ES-I3 (cell line): Measurements from ENCODE around the gene LGALS8.
"Not testable (repeated sequence)": the region's sequence is repeated elsewhere in the genome, so short reads cannot be mapped to it uniquely, and the experiment has no call there.

ENCODE experiments used
- H3K36me3 ChIP-seq: 2 replicates; pipeline ENCODE4 v1.6.1; 2013; ENCODE audit warnings: mild to moderate bottlenecking, low read length, control low read depth, moderate library complexity; ENCODE audit not compliant: insufficient read depth
- H3K4me1 ChIP-seq: 2 replicates; pipeline ENCODE4 v1.6.1; 2013; ENCODE audit warnings: mild to moderate bottlenecking, control low read depth, low read length; ENCODE audit not compliant: insufficient read depth
- H3K9ac ChIP-seq: 2 replicates; pipeline ENCODE4 v1.6.1; 2013; ENCODE audit warnings: low read depth, mild to moderate bottlenecking, low read length, moderate library complexity
- H3K9me3 ChIP-seq: 2 replicates; pipeline ENCODE4 v1.6.1; 2013; ENCODE audit warnings: mild to moderate bottlenecking, low read length, moderate library complexity; ENCODE audit not compliant: control insufficient read depth, insufficient read depth

LGALS8 gene

DNA sequence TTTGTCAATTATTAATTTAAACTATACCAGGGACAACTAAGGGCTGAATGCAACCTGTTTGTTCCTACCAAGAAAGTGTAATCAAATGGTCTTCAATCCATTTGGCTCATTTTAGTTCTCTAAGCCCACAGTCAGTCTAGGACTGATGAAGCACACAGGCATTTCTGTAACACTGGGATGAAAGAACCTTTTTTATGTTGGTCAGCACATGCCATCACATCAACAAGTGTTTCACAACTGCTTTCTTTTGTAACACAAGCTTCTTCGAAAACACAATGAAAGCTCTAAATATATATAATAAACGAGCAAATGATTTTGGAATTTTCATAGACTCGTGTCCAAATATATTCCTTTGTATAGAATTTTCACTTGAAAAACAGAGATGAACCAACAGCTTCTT lies 51.7 kb downstream of the LGALS8 start:
- H3K9ac ChIP-seq, result no peak overlapping the region
- no peaks in the 10 kb centered on the region for H3K9me3 ChIP-seq
- no peaks in the 10 kb centered on the region for H3K4me1 ChIP-seq
- peaks cover 41% of the 10 kb centered on the region for H3K36me3 ChIP-seq

DNA sequence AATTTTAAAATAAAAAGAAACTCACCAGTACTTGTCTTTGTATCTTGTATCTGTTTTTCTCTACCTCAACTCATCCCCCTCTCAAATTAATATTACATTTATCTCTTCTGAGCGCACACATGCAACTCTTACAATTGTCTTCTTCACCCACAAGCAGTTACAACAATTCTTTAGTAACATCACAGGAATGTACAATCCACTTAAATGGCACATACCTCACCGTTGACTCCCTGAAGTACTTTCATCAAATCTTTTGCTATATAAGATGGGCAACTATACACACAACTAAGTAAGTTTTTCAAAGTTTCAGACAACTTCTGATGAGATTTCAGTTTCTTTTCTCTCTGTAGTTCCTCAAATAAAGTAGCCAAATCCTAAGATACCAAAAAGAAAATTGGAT lies 52.2 kb downstream of the LGALS8 start:
- Histone ChIP-seq H3K9ac (no peak overlapping the region), H3K9me3 (no peaks in the 10 kb centered on the region), H3K4me1 (no peaks in the 10 kb centered on the region), H3K36me3 (peaks cover 40% of the 10 kb centered on the region)

DNA sequence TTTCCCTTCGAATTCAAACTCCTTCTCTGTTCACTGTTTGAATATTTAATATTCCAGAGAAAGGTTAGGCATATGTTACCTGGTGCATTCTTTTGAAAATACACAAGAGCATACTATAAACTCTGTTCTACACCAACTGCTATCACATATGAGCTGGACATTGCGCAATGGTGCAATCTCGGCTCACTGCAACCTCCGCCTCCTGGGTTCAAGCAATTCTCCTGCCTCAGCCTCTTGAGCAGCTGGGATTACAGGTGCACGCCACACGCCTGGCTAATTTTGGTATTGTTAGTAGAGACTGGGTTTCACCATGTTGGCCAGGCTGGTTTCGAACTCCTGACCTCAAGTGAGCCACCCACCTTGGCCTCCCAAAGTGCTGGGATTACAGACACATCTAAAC lies 53.3 kb downstream of the LGALS8 start:
- H3K4me1 ChIP-seq, H3K9ac ChIP-seq, H3K9me3 ChIP-seq: not testable (repeated sequence)
- H3K36me3 ChIP-seq, result peaks cover 33% of the 10 kb centered on the region

DNA sequence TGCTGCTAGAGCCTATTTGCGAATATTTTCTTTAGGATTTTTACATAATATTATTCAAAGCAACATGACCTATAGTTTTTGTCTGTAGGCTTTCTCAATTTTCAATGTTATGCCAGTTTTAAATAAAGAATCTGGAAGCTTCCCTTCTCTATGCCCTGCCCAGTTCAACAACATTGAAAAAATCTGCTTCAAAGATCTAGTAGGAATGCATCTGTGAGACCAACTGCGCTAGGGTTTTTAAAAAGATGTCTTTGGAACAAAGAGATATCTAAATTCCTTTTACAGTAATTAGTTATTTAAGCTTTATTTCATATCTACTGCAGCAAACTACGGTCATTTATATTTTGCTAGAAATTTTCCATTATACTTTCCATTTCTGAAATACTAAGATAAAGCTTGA lies 54.9 kb downstream of the LGALS8 start:
- H3K9me3 ChIP-seq, result no peaks in the 10 kb centered on the region
- H3K9ac ChIP-seq, result no peak overlapping the region
- no peaks in the 10 kb centered on the region for H3K4me1 ChIP-seq
- H3K36me3 ChIP-seq, result peaks cover 29% of the 10 kb centered on the region

DNA sequence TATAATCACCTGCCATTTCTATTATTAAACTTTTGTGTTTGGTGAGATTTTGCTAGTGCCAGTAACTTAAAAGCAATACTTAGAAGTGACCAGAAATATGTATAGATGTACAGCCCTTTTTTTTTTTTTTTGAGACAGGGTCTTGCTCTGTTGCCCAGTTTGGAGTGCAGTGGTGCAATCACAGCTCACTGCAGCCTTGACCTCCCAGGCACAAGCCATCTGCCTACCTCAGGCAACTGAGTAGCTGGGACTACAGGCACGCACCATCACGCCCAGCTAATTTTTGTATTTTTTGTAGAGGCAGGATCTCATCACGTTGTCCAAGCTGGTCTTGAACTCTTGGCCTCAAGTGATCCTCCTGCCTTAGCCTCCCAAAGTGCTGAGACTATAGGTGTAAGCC lies 56.6 kb downstream of the LGALS8 start:
- H3K4me1 ChIP-seq, H3K9ac ChIP-seq, H3K9me3 ChIP-seq: not testable (repeated sequence)
- H3K36me3 ChIP-seq, result peaks cover 34% of the 10 kb centered on the region

DNA sequence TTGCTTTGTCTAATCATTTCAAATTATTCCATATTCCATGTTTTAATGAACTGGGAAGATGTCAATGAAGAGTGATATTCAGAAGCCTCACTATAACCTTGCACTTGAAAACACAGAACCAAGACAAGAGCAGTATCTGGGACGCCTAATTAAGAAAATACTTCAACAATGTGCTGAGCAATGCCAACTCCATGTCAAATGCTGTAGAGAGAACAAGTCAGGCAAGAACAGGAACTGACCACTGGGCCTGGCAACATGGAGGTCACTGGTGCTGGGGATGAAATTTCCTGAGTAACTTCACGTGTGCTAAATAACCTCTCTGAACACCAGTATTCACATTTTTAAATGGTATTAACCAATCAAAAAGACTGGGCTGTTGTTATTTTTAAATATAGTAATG lies 57.7 kb downstream of the LGALS8 start:
- Histone ChIP-seq H3K9me3 (no peaks in the 10 kb centered on the region), H3K9ac (no peak overlapping the region), H3K36me3 (peaks cover 28% of the 10 kb centered on the region), H3K4me1 (no peaks in the 10 kb centered on the region)

DNA sequence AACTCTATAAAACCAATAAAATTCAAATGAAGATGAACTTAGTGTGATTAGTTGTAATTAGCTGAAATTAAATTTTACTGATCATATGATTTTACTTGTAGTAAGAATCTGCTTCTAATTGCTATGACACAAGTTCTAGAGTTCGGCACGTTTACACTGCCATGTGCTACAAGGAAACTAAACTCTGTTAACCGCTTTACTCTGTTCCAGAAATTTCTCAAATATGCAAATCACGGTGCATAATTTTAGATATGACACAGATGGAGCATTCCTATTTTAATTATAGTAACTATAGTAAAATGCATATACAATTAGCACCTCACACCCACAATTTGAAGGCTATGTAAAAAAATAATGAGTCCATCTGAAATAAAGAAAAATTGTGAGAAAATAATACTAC lies 65.7 kb downstream of the LGALS8 start:
- Histone ChIP-seq H3K9me3 (no peaks in the 10 kb centered on the region), H3K4me1 (no peaks in the 10 kb centered on the region), H3K36me3 (peaks cover 10% of the 10 kb centered on the region), H3K9ac (no peak overlapping the region)

DNA sequence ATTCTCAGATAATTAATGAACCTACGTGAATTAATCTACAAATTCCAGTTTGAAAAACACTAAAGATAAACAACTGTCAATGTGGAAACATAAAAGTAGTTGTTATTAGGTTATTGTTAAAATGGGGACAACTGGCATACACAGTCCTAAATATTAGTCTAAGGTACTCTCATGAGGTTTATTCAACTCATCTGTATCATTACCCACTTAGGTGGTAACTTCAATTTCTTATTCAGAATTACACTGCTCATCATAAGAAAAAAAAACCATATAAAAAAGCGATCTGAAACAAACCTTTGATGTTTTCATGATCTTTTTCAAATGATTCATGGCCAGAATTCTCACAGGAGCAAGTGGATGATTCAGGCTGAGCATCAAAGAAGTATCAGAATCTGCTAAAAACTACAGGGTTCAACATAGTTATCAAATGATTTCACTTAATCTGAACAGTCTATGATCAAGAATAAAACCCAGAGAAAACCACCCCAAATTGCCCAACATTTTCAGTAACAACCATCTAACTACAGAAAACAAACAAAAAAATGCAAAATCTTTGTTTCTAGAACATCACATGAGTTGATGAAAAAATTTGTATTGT lies 66.9 kb downstream of the LGALS8 start:
- no peaks in the 10 kb centered on the region for H3K9me3 ChIP-seq
- no peak overlapping the region for H3K9ac ChIP-seq
- H3K4me1 ChIP-seq, result no peaks in the 10 kb centered on the region
- H3K36me3 ChIP-seq, result peaks cover 7% of the 10 kb centered on the region

DNA sequence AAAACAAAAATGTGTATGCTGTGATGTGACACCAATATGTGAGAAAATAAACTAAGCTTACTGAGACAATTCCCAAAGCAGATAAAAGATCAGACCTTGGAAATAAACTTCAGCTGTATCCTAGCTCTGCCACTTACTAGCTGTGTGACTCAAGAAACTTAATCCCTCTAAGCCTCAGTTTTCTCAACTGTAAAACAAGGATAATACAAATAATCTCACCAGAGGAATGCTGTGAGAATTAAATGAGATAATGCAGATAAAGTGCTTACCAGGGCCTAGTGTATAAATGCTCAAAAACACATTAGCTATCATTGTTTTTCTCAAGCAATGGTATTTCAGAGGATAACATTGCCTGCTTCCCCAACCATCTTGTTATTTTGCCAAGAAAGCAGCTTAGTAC lies 78.4 kb downstream of the LGALS8 start:
- no peak overlapping the region for H3K9ac ChIP-seq
- no peaks in the 10 kb centered on the region for H3K4me1 ChIP-seq
- H3K36me3 ChIP-seq, result 0 out of 2 replicates have a peak, but pooled peaks cover 15% of the 10 kb centered on the region
- no peaks in the 10 kb centered on the region for H3K9me3 ChIP-seq
